H9 (cell line): Measurements from ENCODE around the gene PTMA. TPM values are rescaled to one million over a fixed set of nuclear protein-coding genes. Genes with fewer than 3 reads are reported as not detected.

Experiments used
- DNase-seq: peaks from one replicate; pipeline ENCODE4 v3.0.0-alpha.2; 2017
- H2AFZ ChIP-seq: one replicate; pipeline ENCODE4 v1.6.1; 2013; ENCODE audit warnings: mild to moderate bottlenecking, low read length, control low read depth, moderate library complexity
- H2AK5ac ChIP-seq: 2 replicates; pipeline ENCODE4 v1.6.1; 2013; ENCODE audit warnings: low read length, control low read depth, mixed read lengths; ENCODE audit not compliant: insufficient read length
- H2BK120ac ChIP-seq: one replicate; pipeline ENCODE4 v1.6.1; 2013; ENCODE audit warnings: low read depth, mild to moderate bottlenecking, low read length, control low read depth, inconsistent platforms; ENCODE audit not compliant: poor library complexity, severe bottlenecking
- H2BK12ac ChIP-seq: 2 replicates; pipeline ENCODE4 v1.6.1; 2013; ENCODE audit warnings: low read length, control low read depth, mixed read lengths, low read depth; ENCODE audit not compliant: insufficient read length
- H2BK15ac ChIP-seq: 2 replicates; pipeline ENCODE4 v1.6.1; 2013; ENCODE audit warnings: low read depth, low read length, control low read depth
- H2BK20ac ChIP-seq: one replicate; pipeline ENCODE4 v1.6.1; 2013; ENCODE audit warnings: low read depth, mild to moderate bottlenecking, low read length, control low read depth, inconsistent platforms; ENCODE audit not compliant: poor library complexity, severe bottlenecking
- H2BK5ac ChIP-seq: 2 replicates; pipeline ENCODE4 v1.6.1; 2013; ENCODE audit warnings: low read length, control low read depth, mixed read lengths; ENCODE audit not compliant: insufficient read length
- H3K14ac ChIP-seq: 2 replicates; pipeline ENCODE4 v1.6.1; 2013; ENCODE audit warnings: low read length, control low read depth; ENCODE audit not compliant: insufficient read depth
- H3K18ac ChIP-seq: 2 replicates; pipeline ENCODE4 v1.6.1; 2013; ENCODE audit warnings: low read depth, mild to moderate bottlenecking, mixed read lengths, low read length, control low read depth; ENCODE audit not compliant: insufficient read length
- H3K23ac ChIP-seq: 2 replicates; pipeline ENCODE4 v1.6.1; 2013; ENCODE audit warnings: low read length, control low read depth, mixed read lengths, low read depth; ENCODE audit not compliant: insufficient read length
- H3K23me2 ChIP-seq: 2 replicates; pipeline ENCODE4 v1.6.1; 2013; ENCODE audit warnings: low read depth, mild to moderate bottlenecking, mixed read lengths, low read length, control low read depth; ENCODE audit not compliant: insufficient read length, poor library complexity, severe bottlenecking
- H3K27ac ChIP-seq: 2 replicates; pipeline ENCODE4 v1.5.1; 2013; ENCODE audit warnings: low read length, control low read depth, mixed read lengths, low read depth; ENCODE audit not compliant: insufficient read length
- H3K27me3 ChIP-seq: 2 replicates; pipeline ENCODE4 v1.6.1; 2013; ENCODE audit warnings: low read length, control low read depth, inconsistent platforms; ENCODE audit not compliant: insufficient read depth
- H3K4ac ChIP-seq: 2 replicates; pipeline ENCODE4 v1.6.1; 2013; ENCODE audit warnings: low read depth, mild to moderate bottlenecking, control low read depth, inconsistent platforms, low read length, moderate library complexity
- H3K4me1 ChIP-seq: 2 replicates; pipeline ENCODE4 v1.6.1; 2013; ENCODE audit warnings: low read length, control low read depth, inconsistent platforms; ENCODE audit not compliant: insufficient read depth
- H3K4me2 ChIP-seq: 2 replicates; pipeline ENCODE4 v1.6.1; 2013; ENCODE audit warnings: low read length, control low read depth, mixed read lengths; ENCODE audit not compliant: insufficient read length, insufficient read depth
- H3K56ac ChIP-seq: 2 replicates; pipeline ENCODE4 v1.6.1; 2013; ENCODE audit warnings: low read depth, mild to moderate bottlenecking, mixed read lengths, low read length, control low read depth; ENCODE audit not compliant: insufficient read length
- H3K79me1 ChIP-seq: 2 replicates; pipeline ENCODE4 v1.6.1; 2013; ENCODE audit warnings: low read depth, mild to moderate bottlenecking, moderate library complexity, low read length, control low read depth, inconsistent platforms; ENCODE audit not compliant: insufficient read depth, poor library complexity, severe bottlenecking
- H3K79me2 ChIP-seq: 2 replicates; pipeline ENCODE4 v1.6.1; 2013; ENCODE audit warnings: low read length, control low read depth, inconsistent platforms; ENCODE audit not compliant: insufficient read depth
- H3K9ac ChIP-seq: 2 replicates; pipeline ENCODE4 v1.6.1; 2013; ENCODE audit warnings: low read length, control low read depth, mixed read lengths; ENCODE audit not compliant: insufficient read length; ENCODE audit errors: extremely low read depth
- H3K9me3 ChIP-seq: one replicate; pipeline ENCODE4 v1.6.1; 2013; ENCODE audit warnings: low read depth, low read length, inconsistent platforms; ENCODE audit not compliant: control insufficient read depth
- H3T11ph ChIP-seq: one replicate; pipeline ENCODE4 v1.6.1; 2013; ENCODE audit warnings: mild to moderate bottlenecking, low read length, control low read depth, inconsistent platforms
- H4K20me1 ChIP-seq: one replicate; pipeline ENCODE4 v1.6.1; 2013; ENCODE audit not compliant: control insufficient read depth, insufficient read length, insufficient read depth
- H4K5ac ChIP-seq: 2 replicates; pipeline ENCODE4 v1.6.1; 2013; ENCODE audit warnings: low read depth, mild to moderate bottlenecking, mixed read lengths, low read length, control low read depth; ENCODE audit not compliant: insufficient read length
- H4K8ac ChIP-seq: replicated peaks from 2 replicates; pipeline ENCODE4 v1.6.1; 2013; ENCODE audit warnings: low read length, control low read depth, mixed read lengths, low read depth; ENCODE audit not compliant: insufficient read length
- H4K91ac ChIP-seq: 2 replicates; pipeline ENCODE4 v1.6.1; 2013; ENCODE audit warnings: low read depth, mild to moderate bottlenecking, moderate library complexity, mixed read lengths, low read length, control low read depth; ENCODE audit not compliant: insufficient read length
- H3K27ac Mint-ChIP-seq, 3 experiments: 2 replicates in 2 of 3; 3 replicates in 1 of 3; pipeline ENCODE4 v1.8.0; 2020 to 2021; ENCODE audit warnings: mixed read lengths in 3 of 3, mild to moderate bottlenecking in 1 of 3, moderate library complexity in 1 of 3
- H3K27me3 Mint-ChIP-seq: 2 replicates; pipeline ENCODE4 v1.8.0; 2021; ENCODE audit warnings: low read depth, mild to moderate bottlenecking, moderate library complexity, mixed read lengths
- H3K36me3 Mint-ChIP-seq, 3 experiments: 2 replicates in 2 of 3; 3 replicates in 1 of 3; pipeline ENCODE4 v1.8.0; 2020 to 2021; ENCODE audit warnings: low read depth in 3 of 3, mixed read lengths in 3 of 3; ENCODE audit not compliant: insufficient read depth in 1 of 3
- H3K4me1 Mint-ChIP-seq, 2 experiments: 2 replicates each; pipeline ENCODE4 v1.8.0; 2020; ENCODE audit warnings: mixed read lengths in 2 of 2
- H3K4me3 Mint-ChIP-seq, 2 experiments: 2 replicates in 1 of 2; 3 replicates in 1 of 2; pipeline ENCODE4 v1.8.0; 2020 to 2021; ENCODE audit warnings: mild to moderate bottlenecking in 2 of 2, mixed read lengths in 2 of 2, moderate library complexity in 1 of 2
- H3K9me3 Mint-ChIP-seq, 2 experiments: 2 replicates in 1 of 2; 3 replicates in 1 of 2; pipeline ENCODE4 v1.8.0; 2020; ENCODE audit warnings: mild to moderate bottlenecking in 2 of 2, mixed read lengths in 2 of 2, moderate library complexity in 1 of 2
- WGBS: extraction: QIAGEN DNeasy Blood & Tissue Kit; methylation state at CpG from one replicate; pipeline ENCODE4 v1.1.7; 2013; ENCODE audit warnings: missing lambda C conversion rate, low lambda C conversion rate, mixed read lengths; ENCODE audit not compliant: insufficient read length; ENCODE audit errors: extremely low coverage; 5-methylcytosine and 5-hydroxymethylcytosine counted together
- total RNA-seq: library from RNA; stranded (reverse); gene quantifications from 2 replicates; pipeline ENCODE4 v1.2.1, GENCODE V29; 2021
- TF ChIP-seq, protein P1 (sequence below): fragments of 200-600 bp; sonication (generic); conservative IDR thresholded peaks from 3 replicates; pipeline ENCODE4 v1.8.0; 2021; ENCODE audit warnings: antibody characterized with exemption, mild to moderate bottlenecking

Gene PTMA
- total RNA-seq, 1 experiment from 2014 or later, result 1,963 TPM

DNA sequence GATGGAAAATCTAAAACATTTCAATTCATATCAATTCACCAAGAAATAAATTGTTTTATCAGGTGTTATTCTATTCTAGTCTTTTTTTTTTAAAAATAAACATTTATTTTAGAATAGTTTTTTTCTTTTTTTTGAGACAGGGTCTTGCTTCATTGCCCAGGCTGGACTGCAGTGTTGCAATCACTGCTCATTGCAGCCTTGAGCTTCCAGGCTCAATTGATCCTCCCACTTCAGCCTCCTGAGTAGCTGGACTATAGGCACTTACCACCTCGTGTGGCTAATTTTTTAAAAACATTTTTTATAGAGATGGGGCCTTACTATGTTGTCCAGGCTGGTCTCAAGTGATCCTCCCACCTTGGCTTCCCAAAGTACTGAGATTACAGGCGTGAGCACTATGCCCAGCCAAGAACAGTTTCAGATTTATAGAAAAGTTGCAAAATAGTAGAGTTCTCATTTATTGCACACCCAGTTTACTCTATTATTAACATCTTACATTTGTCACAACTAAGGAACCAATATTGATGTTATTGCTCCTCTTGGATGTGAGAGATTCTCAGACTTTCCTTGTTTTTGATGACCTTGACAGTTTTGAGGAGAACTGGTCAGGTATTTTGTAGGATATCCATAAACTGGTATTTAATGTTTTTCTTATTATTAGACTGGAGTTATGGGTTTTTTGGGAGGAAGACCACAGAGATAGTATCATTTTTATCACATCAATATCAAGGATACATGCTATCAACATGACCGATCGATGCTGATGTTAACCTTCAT is 42.9 kb downstream of the PTMA start:
- Mint-ChIP-seq H3K27ac (no peak overlapping the region), H3K36me3 (peaks cover 0 to 11% (median 0%) of the 10 kb centered on the region in 3 experiments; a peak in 2 of 7 replicates), H3K9me3 (no peaks in the 10 kb centered on the region), H3K4me1 (peaks cover 19 to 22% of the 10 kb centered on the region in 2 experiments), H3K4me3 (no peak overlapping the region), H3K27me3 (no peaks in the 10 kb centered on the region)
- no peak overlapping the region for H3T11ph ChIP-seq
- H3K27me3 ChIP-seq, result no peaks in the 10 kb centered on the region
- H2BK12ac ChIP-seq, result no peak overlapping the region
- TF ChIP-seq, protein P1, sequence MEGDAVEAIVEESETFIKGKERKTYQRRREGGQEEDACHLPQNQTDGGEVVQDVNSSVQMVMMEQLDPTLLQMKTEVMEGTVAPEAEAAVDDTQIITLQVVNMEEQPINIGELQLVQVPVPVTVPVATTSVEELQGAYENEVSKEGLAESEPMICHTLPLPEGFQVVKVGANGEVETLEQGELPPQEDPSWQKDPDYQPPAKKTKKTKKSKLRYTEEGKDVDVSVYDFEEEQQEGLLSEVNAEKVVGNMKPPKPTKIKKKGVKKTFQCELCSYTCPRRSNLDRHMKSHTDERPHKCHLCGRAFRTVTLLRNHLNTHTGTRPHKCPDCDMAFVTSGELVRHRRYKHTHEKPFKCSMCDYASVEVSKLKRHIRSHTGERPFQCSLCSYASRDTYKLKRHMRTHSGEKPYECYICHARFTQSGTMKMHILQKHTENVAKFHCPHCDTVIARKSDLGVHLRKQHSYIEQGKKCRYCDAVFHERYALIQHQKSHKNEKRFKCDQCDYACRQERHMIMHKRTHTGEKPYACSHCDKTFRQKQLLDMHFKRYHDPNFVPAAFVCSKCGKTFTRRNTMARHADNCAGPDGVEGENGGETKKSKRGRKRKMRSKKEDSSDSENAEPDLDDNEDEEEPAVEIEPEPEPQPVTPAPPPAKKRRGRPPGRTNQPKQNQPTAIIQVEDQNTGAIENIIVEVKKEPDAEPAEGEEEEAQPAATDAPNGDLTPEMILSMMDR, result no peak
- no peaks in the 10 kb centered on the region for H3K79me1 ChIP-seq
- no peak overlapping the region for H2BK120ac ChIP-seq
- no peak overlapping the region for H2AK5ac ChIP-seq
- no peak overlapping the region for H4K5ac ChIP-seq
- no peak overlapping the region for H4K91ac ChIP-seq
- H3K79me2 ChIP-seq, result no peaks in the 10 kb centered on the region
- H3K56ac ChIP-seq, result no peak overlapping the region
- no peak overlapping the region for H4K8ac ChIP-seq
- H3K4ac ChIP-seq, result no peak overlapping the region
- H2BK15ac ChIP-seq, result no peak overlapping the region
- H3K18ac ChIP-seq, result no peak overlapping the region
- no peak overlapping the region for H3K23ac ChIP-seq
- DNase-seq, result no peak
- H2AFZ ChIP-seq, result no peak overlapping the region
- H4K20me1 ChIP-seq, result no peaks in the 10 kb centered on the region
- H2BK20ac ChIP-seq, result no peak overlapping the region
- H3K14ac ChIP-seq, result no peak overlapping the region
- no peaks in the 10 kb centered on the region for H3K23me2 ChIP-seq
- H3K9me3 ChIP-seq, result no peaks in the 10 kb centered on the region
- H3K4me1 ChIP-seq, result no peaks in the 10 kb centered on the region
- WGBS, result no CpG with 5 or more reads among the region's 4 CpGs
- H3K4me2 ChIP-seq, result no peak overlapping the region
- H3K27ac ChIP-seq, result no peak overlapping the region
- no peak overlapping the region for H2BK5ac ChIP-seq
- H3K9ac ChIP-seq, result no peak overlapping the region
